GM12878 (cell line): Measurements from ENCODE around the gene SLC6A20. TPM values are rescaled to one million over a fixed set of nuclear protein-coding genes. Genes with fewer than 3 reads are reported as not detected.

Experiments
- ATAC-seq: fragments of 200-7000 bp; cut with Tn5 transposase; 3 replicates; pipeline ENCODE4 v1.9.1; 2020; ENCODE audit warnings: mild to moderate bottlenecking, moderate library complexity
- BruUV-seq: library from RNA; stranded (reverse); fragments of 400-500 nt; replicated peaks from 2 replicates; lab custom pipeline; 2021; lab: Mats Ljungman, UMichigan
- CTCF ChIA-PET: fragments of 300-600 bp; sonication (Branson Sonifier 250); formaldehyde crosslinking; extraction: SDS; loops from one replicate; lab custom pipeline; 2021; ENCODE audit warnings: inconsistent platforms; lab: Yijun Ruan, JAX
- POLR2A ChIA-PET: fragments of 350-600 bp; formaldehyde crosslinking; extraction: SDS; loops from one replicate; lab custom pipeline; 2021; ENCODE audit warnings: inconsistent platforms; lab: Charles Lee
- RAD21 ChIA-PET: fragments of 300-600 bp; sonication (Branson Sonifier 250); formaldehyde crosslinking; loops from one replicate; lab custom pipeline; 2023; ENCODE audit warnings: antibody characterized with exemption; ENCODE audit not compliant: unreplicated experiment; lab: Charles Lee
- SMC1A ChIA-PET: fragments of 300-600 bp; sonication (Branson Sonifier 250); formaldehyde crosslinking; loops from one replicate; lab custom pipeline; 2023; ENCODE audit not compliant: unreplicated experiment, uncharacterized antibody; lab: Charles Lee
- DNase-seq: peaks from one replicate; pipeline ENCODE4 v3.0.0-alpha.2; 2011; ENCODE audit warnings: low read depth, low spot score
- FAIRE-seq: peaks from 3 replicates; lab custom pipeline; 2011; peaks lifted over from hg19 to GRCh38; lab: Jason Lieb, UNC
- H2AFZ ChIP-seq: 2 replicates; pipeline ENCODE4 v1.6.0; 2011; ENCODE audit warnings: low read depth, low read length, control low read depth; ENCODE audit not compliant: control insufficient read depth
- H3K27ac ChIP-seq: 2 replicates; pipeline ENCODE4 v1.5.1; 2011; ENCODE audit warnings: control low read depth; ENCODE audit not compliant: control insufficient read depth, insufficient read depth
- H3K27me3 ChIP-seq, 2 experiments: replicated peaks in 1 of 2; 2 replicates each; pipeline versions ENCODE4 v1.6.0 to v1.6.1; 2011; ENCODE audit warnings: low read length in 1 of 2; ENCODE audit not compliant: control insufficient read depth in 2 of 2, insufficient read depth in 2 of 2
- H3K36me3 ChIP-seq, 2 experiments: 2 replicates each; pipeline ENCODE4 v1.5.1; 2011; ENCODE audit warnings: low read length in 1 of 2; ENCODE audit not compliant: control insufficient read depth in 2 of 2, insufficient read depth in 2 of 2
- H3K4me1 ChIP-seq: 2 replicates; pipeline ENCODE4 v1.6.1; 2011; ENCODE audit warnings: mild to moderate bottlenecking, low read length, moderate library complexity, mixed read lengths; ENCODE audit not compliant: control insufficient read depth, insufficient read depth
- H3K4me2 ChIP-seq: 2 replicates; pipeline ENCODE4 v1.6.0; 2011; ENCODE audit warnings: control low read depth; ENCODE audit not compliant: control insufficient read depth, insufficient read depth
- H3K4me3 ChIP-seq: fragments of 200-600 bp; sonication (generic); 2 replicates; pipeline ENCODE4 v1.5.1; 2016
- H3K79me2 ChIP-seq: 2 replicates; pipeline ENCODE4 v1.6.0; 2011; ENCODE audit warnings: low read length; ENCODE audit not compliant: control insufficient read depth, insufficient read depth
- H3K9ac ChIP-seq: 2 replicates; pipeline ENCODE4 v1.8.0; 2011; ENCODE audit warnings: low read length, control low read depth, mixed read lengths; ENCODE audit not compliant: control insufficient read depth, insufficient read depth
- H3K9me3 ChIP-seq: replicated peaks from 3 replicates; pipeline ENCODE4 v1.5.1; 2011; ENCODE audit warnings: mild to moderate bottlenecking, low read length; ENCODE audit not compliant: control insufficient read depth, insufficient read depth
- H4K20me1 ChIP-seq: 2 replicates; pipeline ENCODE4 v1.6.0; 2011; ENCODE audit not compliant: control insufficient read depth, insufficient read depth
- BCL11A ChIP-seq: IDR thresholded peaks from 2 replicates; pipeline ENCODE4 v1.6.1; 2011; ENCODE audit warnings: low read depth, low read length
- BHLHE40 ChIP-seq, 2 experiments: fragments of 450-650 bp in 1 of 2; IDR thresholded peaks; 2 replicates each; pipeline ENCODE4 v1.6.1; 2011 to 2017; ENCODE audit warnings: low read depth in 2 of 2, borderline replicate concordance in 1 of 2, improper control_type of control experiment in 1 of 2, low read length in 1 of 2, mild to moderate bottlenecking in 1 of 2
- CHD4 ChIP-seq: fragments of 200-600 bp; sonication (generic); IDR thresholded peaks from 2 replicates; pipeline ENCODE4 v1.6.1; 2016; ENCODE audit warnings: mild to moderate bottlenecking
- CREM ChIP-seq: IDR thresholded peaks from 2 replicates; pipeline ENCODE4 v1.6.1; 2014; ENCODE audit warnings: antibody characterized with exemption, low read depth
- EGR1 ChIP-seq, 2 experiments: IDR thresholded peaks; 1 replicate in 1 of 2; 2 replicates in 1 of 2; pipeline ENCODE4 v1.6.1; 2011 to 2012; ENCODE audit warnings: low read depth in 2 of 2, low read length in 2 of 2, borderline replicate concordance in 1 of 2, mild to moderate bottlenecking in 1 of 2, moderate library complexity in 1 of 2
- FOXK2 ChIP-seq: fragments of 450-650 bp; IDR thresholded peaks from 2 replicates; pipeline ENCODE4 v1.6.1; 2017; ENCODE audit warnings: mild to moderate bottlenecking, moderate library complexity
- GABPA ChIP-seq: IDR thresholded peaks from 2 replicates; pipeline ENCODE4 v1.6.1; 2014; ENCODE audit warnings: antibody characterized with exemption, low read depth, mild to moderate bottlenecking, inconsistent platforms
- RAD51 ChIP-seq: fragments of 450-650 bp; IDR thresholded peaks from 2 replicates; pipeline ENCODE4 v1.6.1; 2016; ENCODE audit warnings: moderate library complexity, mild to moderate bottlenecking, inconsistent platforms
- RBBP5 ChIP-seq: fragments of 200-600 bp; sonication (generic); conservative IDR thresholded peaks from 2 replicates; pipeline ENCODE4 v1.6.1; 2016
- RUNX3 ChIP-seq: IDR thresholded peaks from 2 replicates; pipeline ENCODE4 v1.6.1; 2012; ENCODE audit warnings: low read length, inconsistent platforms
- SMAD5 ChIP-seq: IDR thresholded peaks from 2 replicates; pipeline ENCODE4 v1.6.1; 2016; ENCODE audit warnings: antibody characterized with exemption, low read depth
- SMC3 ChIP-seq: IDR thresholded peaks from 2 replicates; pipeline ENCODE4 v1.6.1; 2011; ENCODE audit warnings: low read length, improper control_type of control experiment, borderline replicate concordance
- SP1 ChIP-seq: IDR thresholded peaks from one replicate; pipeline ENCODE4 v1.6.1; 2011; ENCODE audit warnings: low read depth, low read length
- YBX1 ChIP-seq: fragments of 450-650 bp; IDR thresholded peaks from 2 replicates; pipeline ENCODE4 v1.6.1; 2016; ENCODE audit warnings: antibody characterized with exemption
- ZNF217 ChIP-seq: fragments of 450-650 bp; IDR thresholded peaks from 2 replicates; pipeline ENCODE4 v1.6.1; 2017; ENCODE audit warnings: antibody characterized with exemption, mild to moderate bottlenecking
- ZNF24 ChIP-seq: fragments of 450-650 bp; IDR thresholded peaks from 2 replicates; pipeline ENCODE4 v1.6.1; 2017; ENCODE audit warnings: antibody characterized with exemption, mild to moderate bottlenecking
- ZZZ3 ChIP-seq: IDR thresholded peaks from 2 replicates; pipeline ENCODE4 v1.6.1; 2011; ENCODE audit warnings: low read depth; ENCODE audit not compliant: control insufficient read depth, insufficient read length
- WGBS: methylation state at CpG from one replicate; pipeline ENCODE4 v1.1.6; 2016; ENCODE audit warnings: low lambda C conversion rate; ENCODE audit not compliant: insufficient replicate concordance, insufficient coverage; ENCODE audit errors: missing lambda C conversion rate; 5-methylcytosine and 5-hydroxymethylcytosine counted together
- in situ Hi-C: fragments of 300-500 bp; cut with MboI; formaldehyde crosslinking; loops from 9 replicates; pipeline ENCODE4 v1.14.3; 2018; ENCODE audit warnings: mixed read lengths
- intact Hi-C: fragments of 100-400 bp; cut with micrococcal nuclease; formaldehyde crosslinking; loops from one replicate; pipeline ENCODE4 v1.14.2; 2022; ENCODE audit not compliant: unreplicated experiment
- polyA plus RNA-seq, 11 experiments: library from polyadenylated mRNA; depleted of rRNA in 4 of 11; unstranded in 6 of 11; stranded (reverse) in 5 of 11; fragments of >200 nt; fragmentation: Nextera tagmentation in 4 of 11; fragmentation: Illumina TruSeq in 1 of 11; extraction: Ambion mirVana in 4 of 11; extraction: Trizol in 1 of 11; gene quantifications; 1 replicate in 1 of 11; 2 replicates in 10 of 11; pipeline versions ENCODE4 v1.2.1 to v1.2.3, GENCODE V29; 2011 to 2016; ENCODE audit warnings: inconsistent platforms in 2 of 11, missing spikeins in 2 of 11, low read depth in 1 of 11
- total RNA-seq, 4 experiments: library from RNA; depleted of rRNA in 3 of 4; stranded (reverse); fragments of >200 nt in 3 of 4; fragmentation: Illumina TruSeq in 1 of 4; extraction: Trizol in 1 of 4; gene quantifications; 2 replicates each; pipeline versions ENCODE4 v1.2.1 to v1.2.3, GENCODE V29; 2013 to 2021

SLC6A20 gene
- total and polyA plus RNA-seq, 10 of the 15 experiments (the other 5 are each of a cell fraction or from before 2014, with no cell fraction given) = 0.31 to 4.1 (median 1.1) TPM

- SMC1A ChIA-PET = interaction anchor here (0.7 to 1.8 kb wide), 2 partner anchors 79 to 324 kb away, joined by 3 to 4 read pairs; no protein-coding TSS in a partner anchor
- ATAC-seq (no peak), DNase-seq (no peak), FAIRE-seq (no peak)
- Histone ChIP-seq H3K27me3 (no peaks in the 10 kb centered on the region), H4K20me1 (no peaks in the 10 kb centered on the region), H3K4me1 (no peaks in the 10 kb centered on the region), H2AFZ (no peak overlapping the region), H3K9me3 (no peaks in the 10 kb centered on the region), H3K9ac (no peak overlapping the region), H3K4me2 (no peak overlapping the region), H3K79me2 (no peaks in the 10 kb centered on the region), H3K4me3 (no peak overlapping the region), H3K36me3 (no peaks in the 10 kb centered on the region; a peak in 1 of 4 replicates), H3K27ac (no peak overlapping the region)
- CTCF ChIA-PET = interaction anchor here (1.8 kb wide), 1 partner anchor 324 kb away, joined by 6 read pairs; no protein-coding TSS in a partner anchor
- RAD21 ChIA-PET = interaction anchor here (1.8 kb wide), 1 partner anchor 175 kb away, joined by 6 read pairs; no protein-coding TSS in a partner anchor
- intact Hi-C loops (no loop called here), in situ Hi-C loops (loop anchor here (10.0 kb wide), 1 partner anchor 310 kb away; no protein-coding TSS in a partner anchor)
- WGBS = 88% methylated on average over 7 of the region's 7 CpGs
- no peak for TF ChIP-seq ZZZ3
- TF ChIP-seq GABPA = no peak
- no peak for TF ChIP-seq RUNX3
- no peak for TF ChIP-seq SMC3
- no peak for TF ChIP-seq BHLHE40 (IDR thresholded peaks at IDR 0.05; ENCODE audit: borderline replicate concordance in 1 of 2, low read depth in 2 of 2, low read length in 1 of 2)
- no peak for TF ChIP-seq ZNF217
- TF ChIP-seq ZNF24 = no peak
- no peak for TF ChIP-seq CREM
- no peak for TF ChIP-seq RBBP5
- no peak for TF ChIP-seq FOXK2
- TF ChIP-seq RAD51 = no peak
- TF ChIP-seq CHD4 = no peak
- TF ChIP-seq BCL11A = no peak
- TF ChIP-seq SMAD5 = no peak
- TF ChIP-seq YBX1 = no peak
- no peak for TF ChIP-seq EGR1 (IDR thresholded peaks at IDR 0.05; ENCODE audit: borderline replicate concordance in 1 of 2, low read depth in 2 of 2, low read length in 2 of 2)
- TF ChIP-seq SP1 = no peak
- POLR2A ChIA-PET = no interaction called here
- BruUV-seq = no TSS peak
These were observed 41.9 kb downstream of the SLC6A20 start for GRCh38 chr3:45754461-45754860.
